ENCODE measurements around the gene MAGI2.

Gene MAGI2

DNA sequence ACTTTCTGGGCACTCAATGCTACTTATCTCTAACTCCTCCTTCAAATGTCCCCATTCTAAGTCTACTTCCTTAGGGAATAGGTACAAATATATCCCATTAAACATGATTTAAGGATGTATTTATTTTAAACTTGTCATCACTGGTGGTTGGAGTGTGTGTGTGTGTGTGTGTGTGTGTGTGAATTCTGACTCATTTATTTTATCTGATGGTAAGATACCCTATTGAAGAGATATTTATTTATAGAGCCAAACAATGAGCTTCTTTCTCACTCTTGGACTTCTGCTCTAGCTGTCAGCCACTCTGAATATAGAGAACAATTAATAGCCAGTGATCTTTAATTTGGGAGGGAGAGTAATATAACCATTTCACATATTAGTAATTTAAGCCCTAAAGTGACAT lies 17.8 kb upstream of the MAGI2 start:
- ATAC-seq (ENCODE audit: insufficient read depth, low read depth) (no peak), DNase-seq (no peak)
- H2AFZ ChIP-seq (ENCODE audit: low read depth, low read length) = no peak overlapping the region
- no peak overlapping the region for H3K4me2 ChIP-seq (ENCODE audit: insufficient read depth, low read length)
- H3K27me3 ChIP-seq (ENCODE audit: insufficient read depth, low read length, poor library complexity) = no peaks in the 10 kb centered on the region
- TF ChIP-seq EZH2 (IDR thresholded peaks at IDR 0.05; ENCODE audit: borderline replicate concordance, low read depth, low read length, severe bottlenecking) = no peak
- TF ChIP-seq, protein P1, sequence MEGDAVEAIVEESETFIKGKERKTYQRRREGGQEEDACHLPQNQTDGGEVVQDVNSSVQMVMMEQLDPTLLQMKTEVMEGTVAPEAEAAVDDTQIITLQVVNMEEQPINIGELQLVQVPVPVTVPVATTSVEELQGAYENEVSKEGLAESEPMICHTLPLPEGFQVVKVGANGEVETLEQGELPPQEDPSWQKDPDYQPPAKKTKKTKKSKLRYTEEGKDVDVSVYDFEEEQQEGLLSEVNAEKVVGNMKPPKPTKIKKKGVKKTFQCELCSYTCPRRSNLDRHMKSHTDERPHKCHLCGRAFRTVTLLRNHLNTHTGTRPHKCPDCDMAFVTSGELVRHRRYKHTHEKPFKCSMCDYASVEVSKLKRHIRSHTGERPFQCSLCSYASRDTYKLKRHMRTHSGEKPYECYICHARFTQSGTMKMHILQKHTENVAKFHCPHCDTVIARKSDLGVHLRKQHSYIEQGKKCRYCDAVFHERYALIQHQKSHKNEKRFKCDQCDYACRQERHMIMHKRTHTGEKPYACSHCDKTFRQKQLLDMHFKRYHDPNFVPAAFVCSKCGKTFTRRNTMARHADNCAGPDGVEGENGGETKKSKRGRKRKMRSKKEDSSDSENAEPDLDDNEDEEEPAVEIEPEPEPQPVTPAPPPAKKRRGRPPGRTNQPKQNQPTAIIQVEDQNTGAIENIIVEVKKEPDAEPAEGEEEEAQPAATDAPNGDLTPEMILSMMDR (IDR thresholded peaks at IDR 0.05; ENCODE audit: borderline replicate concordance, extremely low read depth, low read length, poor library complexity, severe bottlenecking) = no peak
- no peaks in the 10 kb centered on the region for H3K4me1 ChIP-seq (ENCODE audit: insufficient read depth, low read length)
- H3K9ac ChIP-seq (ENCODE audit: low read depth, low read length) = no peak overlapping the region
- H3K79me2 ChIP-seq (ENCODE audit: insufficient read depth, low read length) = no peaks in the 10 kb centered on the region
- H3K36me3 ChIP-seq (ENCODE audit: insufficient read depth, low read length) = no peaks in the 10 kb centered on the region
- no peak overlapping the region for H3K27ac ChIP-seq (ENCODE audit: low read length)
- no peaks in the 10 kb centered on the region for H3K9me3 ChIP-seq (ENCODE audit: insufficient read depth, low read length, severe bottlenecking)
- no peaks in the 10 kb centered on the region for H4K20me1 ChIP-seq (ENCODE audit: insufficient read depth, low read length)
- H3K4me3 ChIP-seq (ENCODE audit: low read depth in 1 of 2, low read length in 2 of 2) = no peak overlapping the region

DNA sequence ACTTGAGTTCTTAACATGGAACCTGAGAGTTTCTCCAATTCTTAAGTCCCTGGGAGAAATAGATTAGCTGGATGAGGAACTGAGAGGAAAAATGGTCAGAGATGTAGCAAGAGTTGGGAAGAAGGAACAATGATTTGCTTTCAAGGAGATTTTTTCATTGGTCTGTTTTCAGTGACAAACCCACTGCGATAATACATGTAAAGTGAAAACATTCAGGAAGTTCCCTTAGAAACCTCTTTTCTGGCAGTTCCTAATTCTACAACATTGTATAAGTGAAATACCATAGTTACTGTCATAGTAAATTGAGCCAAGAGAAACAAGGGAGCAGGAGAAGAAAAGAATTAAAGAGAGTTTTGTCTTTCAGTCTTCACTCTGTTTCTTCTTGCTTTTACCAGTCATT lies 12.1 kb upstream of the MAGI2 start:
- no peaks in the 10 kb centered on the region for H3K4me1 ChIP-seq (ENCODE audit: insufficient read depth, low read length)
- no peak overlapping the region for H3K9ac ChIP-seq (ENCODE audit: low read depth, low read length)
- no peaks in the 10 kb centered on the region for H3K79me2 ChIP-seq (ENCODE audit: insufficient read depth, low read length)
- H3K27me3 ChIP-seq (ENCODE audit: insufficient read depth, low read length, poor library complexity) = no peaks in the 10 kb centered on the region
- ATAC-seq (ENCODE audit: insufficient read depth, low read depth) (no peak), DNase-seq (no peak)
- TF ChIP-seq EZH2 (IDR thresholded peaks at IDR 0.05; ENCODE audit: borderline replicate concordance, low read depth, low read length, severe bottlenecking) = no peak
- TF ChIP-seq, protein P1 (IDR thresholded peaks at IDR 0.05; ENCODE audit: borderline replicate concordance, extremely low read depth, low read length, poor library complexity, severe bottlenecking) = no peak
- no peak overlapping the region for H3K4me2 ChIP-seq (ENCODE audit: insufficient read depth, low read length)
- H3K36me3 ChIP-seq (ENCODE audit: insufficient read depth, low read length) = no peaks in the 10 kb centered on the region
- H3K27ac ChIP-seq (ENCODE audit: low read length) = no peak overlapping the region
- no peak overlapping the region for H3K4me3 ChIP-seq (ENCODE audit: low read depth in 1 of 2, low read length in 2 of 2)
- no peaks in the 10 kb centered on the region for H4K20me1 ChIP-seq (ENCODE audit: insufficient read depth, low read length)
- H3K9me3 ChIP-seq (ENCODE audit: insufficient read depth, low read length, severe bottlenecking) = no peaks in the 10 kb centered on the region
- H2AFZ ChIP-seq (ENCODE audit: low read depth, low read length) = no peak overlapping the region

DNA sequence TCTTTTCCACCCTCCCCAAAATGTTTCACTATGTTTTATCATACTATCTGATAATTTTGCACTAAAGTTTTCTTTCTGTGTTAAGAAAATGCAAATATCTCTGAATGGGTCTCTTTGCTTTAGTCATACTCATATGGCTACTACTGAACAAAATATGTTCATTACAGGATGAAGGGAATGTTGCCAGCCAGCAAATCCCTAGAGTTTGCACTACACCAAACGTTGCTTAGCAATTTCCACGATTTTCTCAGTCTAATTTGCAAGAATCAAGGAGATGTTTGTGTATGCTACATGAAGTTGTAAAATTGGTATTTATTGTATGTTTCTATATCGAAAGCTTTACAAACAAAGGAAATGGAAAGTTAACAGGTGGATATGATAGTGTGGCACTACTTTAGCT lies 10.6 kb upstream of the MAGI2 start:
- no peak for DNase-seq
- Histone ChIP-seq H2AFZ (ENCODE audit: low read depth, low read length) (no peak overlapping the region), H3K9ac (ENCODE audit: low read depth, low read length) (no peak overlapping the region), H3K4me3 (ENCODE audit: low read depth in 1 of 2, low read length in 2 of 2) (no peak overlapping the region), H3K9me3 (ENCODE audit: insufficient read depth, low read length, severe bottlenecking) (no peaks in the 10 kb centered on the region), H3K27me3 (ENCODE audit: insufficient read depth, low read length, poor library complexity) (no peaks in the 10 kb centered on the region), H3K27ac (ENCODE audit: low read length) (no peak overlapping the region), H3K79me2 (ENCODE audit: insufficient read depth, low read length) (no peaks in the 10 kb centered on the region), H4K20me1 (ENCODE audit: insufficient read depth, low read length) (no peaks in the 10 kb centered on the region), H3K36me3 (ENCODE audit: insufficient read depth, low read length) (no peaks in the 10 kb centered on the region), H3K4me2 (ENCODE audit: insufficient read depth, low read length) (no peak overlapping the region), H3K4me1 (ENCODE audit: insufficient read depth, low read length) (no peaks in the 10 kb centered on the region)
- TF ChIP-seq EZH2 (IDR thresholded peaks at IDR 0.05; ENCODE audit: borderline replicate concordance, low read depth, low read length, severe bottlenecking) = no peak
- TF ChIP-seq, protein P1 (IDR thresholded peaks at IDR 0.05; ENCODE audit: borderline replicate concordance, extremely low read depth, low read length, poor library complexity, severe bottlenecking) = no peak
- no peak for ATAC-seq (ENCODE audit: insufficient read depth, low read depth)

DNA sequence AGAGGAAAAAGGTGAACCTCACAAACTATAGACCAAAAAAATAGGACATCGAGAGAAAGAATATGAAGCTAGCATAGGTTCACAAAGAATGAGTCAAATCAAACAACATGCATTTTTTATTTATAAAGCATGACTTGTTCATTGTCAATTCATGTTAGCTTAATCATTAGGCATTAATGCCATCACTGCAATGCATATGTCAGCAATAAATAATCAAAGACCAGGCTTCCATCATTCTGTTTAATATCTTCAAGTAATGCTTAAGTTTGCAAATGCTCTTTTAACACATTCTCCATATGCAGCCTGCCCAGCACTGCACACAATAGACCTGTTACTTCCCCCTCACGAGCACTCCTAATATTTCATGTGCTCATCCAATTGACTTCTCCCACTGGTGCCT lies 8.9 kb upstream of the MAGI2 start:
- no peaks in the 10 kb centered on the region for H3K36me3 ChIP-seq (ENCODE audit: insufficient read depth, low read length)
- no peaks in the 10 kb centered on the region for H3K9me3 ChIP-seq (ENCODE audit: insufficient read depth, low read length, severe bottlenecking)
- TF ChIP-seq, protein P1 (IDR thresholded peaks at IDR 0.05; ENCODE audit: borderline replicate concordance, extremely low read depth, low read length, poor library complexity, severe bottlenecking) = no peak
- TF ChIP-seq EZH2 (IDR thresholded peaks at IDR 0.05; ENCODE audit: borderline replicate concordance, low read depth, low read length, severe bottlenecking) = no peak
- no peaks in the 10 kb centered on the region for H3K27me3 ChIP-seq (ENCODE audit: insufficient read depth, low read length, poor library complexity)
- no peak overlapping the region for H3K9ac ChIP-seq (ENCODE audit: low read depth, low read length)
- no peak overlapping the region for H3K4me3 ChIP-seq (ENCODE audit: low read depth in 1 of 2, low read length in 2 of 2)
- H3K4me2 ChIP-seq (ENCODE audit: insufficient read depth, low read length) = no peak overlapping the region
- H4K20me1 ChIP-seq (ENCODE audit: insufficient read depth, low read length) = no peaks in the 10 kb centered on the region
- H2AFZ ChIP-seq (ENCODE audit: low read depth, low read length) = no peak overlapping the region
- ATAC-seq (ENCODE audit: insufficient read depth, low read depth) (no peak), DNase-seq (no peak)
- no peak overlapping the region for H3K27ac ChIP-seq (ENCODE audit: low read length)
- no peaks in the 10 kb centered on the region for H3K79me2 ChIP-seq (ENCODE audit: insufficient read depth, low read length)
- H3K4me1 ChIP-seq (ENCODE audit: insufficient read depth, low read length) = no peaks in the 10 kb centered on the region

All from DND-41 (cell line).